Sigmoid colon (tissue), 7 donors: ENCODE data around the gene TAS1R1. TPM values are rescaled to one million over a fixed set of nuclear protein-coding genes. Genes with fewer than 3 reads are reported as not detected.

Experiments
- DNase-seq: peaks from one replicate; pipeline ENCODE4 v3.0.0-alpha.2; 2019
- H3K27ac ChIP-seq, 4 donors: fragments of 200-600 bp; sonication (generic); one replicate each; pipeline ENCODE4 v1.5.1; 2016 to 2019; ENCODE audit warnings: mild to moderate bottlenecking in 1 of 4
- H3K27me3 ChIP-seq, 3 donors: fragments of 200-600 bp; sonication (generic); one replicate each; pipeline ENCODE4 v1.5.1; 2019; ENCODE audit warnings: mild to moderate bottlenecking in 1 of 3
- H3K36me3 ChIP-seq, 4 donors: fragments of 200-600 bp; sonication (generic); one replicate each; pipeline ENCODE4 v1.5.1; 2016 to 2019
- H3K4me1 ChIP-seq, 4 donors: fragments of 200-600 bp; sonication (generic); one replicate each; pipeline ENCODE4 v1.5.1; 2017 to 2019
- H3K4me3 ChIP-seq, 4 donors: fragments of 200-600 bp; sonication (generic); one replicate each; pipeline ENCODE4 v1.5.1; 2017 to 2019; ENCODE audit warnings: mild to moderate bottlenecking in 2 of 4, moderate library complexity in 1 of 4
- H3K9me3 ChIP-seq, 4 donors: fragments of 200-600 bp in 3 of 4; sonication (generic) in 3 of 4; one replicate each; pipeline versions ENCODE4 v1.5.1 to v1.6.1; 2013 to 2019
- EP300 ChIP-seq, 4 donors: sonication (generic); formaldehyde crosslinking; IDR thresholded peaks; one replicate each; pipeline ENCODE4 v1.6.1; 2017; ENCODE audit warnings: antibody characterized with exemption in 4 of 4
- POLR2A ChIP-seq, 2 donors: fragments of 450-650 bp; IDR thresholded peaks; one replicate each; pipeline ENCODE4 v1.6.1; 2016; ENCODE audit warnings: antibody characterized with exemption in 2 of 2, mild to moderate bottlenecking in 2 of 2, moderate library complexity in 2 of 2
- POLR2AphosphoS5 ChIP-seq, 4 donors: sonication (generic); formaldehyde crosslinking; IDR thresholded peaks; one replicate each; pipeline ENCODE4 v1.6.1; 2017; ENCODE audit warnings: antibody characterized with exemption in 4 of 4
- WGBS, 2 donors: extraction: QIAGEN DNeasy Blood & Tissue Kit; methylation state at CpG; one replicate each; pipeline ENCODE4 v1.1.7; 2013; 5-methylcytosine and 5-hydroxymethylcytosine counted together
- intact Hi-C: fragments of 100-400 bp; cut with DNase I; formaldehyde crosslinking; loops from one replicate; pipeline ENCODE4 v1.15.1; 2023
- polyA plus RNA-seq, 3 donors: library from polyadenylated mRNA; stranded (reverse); fragments of 200-250 nt; gene quantifications; one replicate each; pipeline ENCODE4 v1.2.3, GENCODE V29; 2013
- total RNA-seq, 4 donors: library from RNA; depleted of rRNA; stranded (reverse); fragments of >200 nt; gene quantifications; one replicate each; pipeline ENCODE4 v1.1.0, GENCODE V29; 2016
- TF ChIP-seq, protein P1 (sequence below), 4 experiments: fragments of 450-650 bp in 3 of 4; fragments of 200-600 bp in 1 of 4; IDR thresholded peaks; one replicate each; pipeline ENCODE4 v1.5.1; 2016 to 2019; ENCODE audit warnings: antibody characterized with exemption in 4 of 4, mild to moderate bottlenecking in 3 of 4, moderate library complexity in 2 of 4
- donor health status: healthy with polysubstance abuse.
- donor health status: Bipolar disorder and iron deficiency.
- donor health status: healthy.

The TAS1R1 gene
- under 1 TPM in 1 of 4 donors, not detected in 3; 0.36 TPM for total RNA-seq
- under 1 TPM in 1 of 3 donors, not detected in 2; 0.10 TPM for polyA plus RNA-seq

DNA sequence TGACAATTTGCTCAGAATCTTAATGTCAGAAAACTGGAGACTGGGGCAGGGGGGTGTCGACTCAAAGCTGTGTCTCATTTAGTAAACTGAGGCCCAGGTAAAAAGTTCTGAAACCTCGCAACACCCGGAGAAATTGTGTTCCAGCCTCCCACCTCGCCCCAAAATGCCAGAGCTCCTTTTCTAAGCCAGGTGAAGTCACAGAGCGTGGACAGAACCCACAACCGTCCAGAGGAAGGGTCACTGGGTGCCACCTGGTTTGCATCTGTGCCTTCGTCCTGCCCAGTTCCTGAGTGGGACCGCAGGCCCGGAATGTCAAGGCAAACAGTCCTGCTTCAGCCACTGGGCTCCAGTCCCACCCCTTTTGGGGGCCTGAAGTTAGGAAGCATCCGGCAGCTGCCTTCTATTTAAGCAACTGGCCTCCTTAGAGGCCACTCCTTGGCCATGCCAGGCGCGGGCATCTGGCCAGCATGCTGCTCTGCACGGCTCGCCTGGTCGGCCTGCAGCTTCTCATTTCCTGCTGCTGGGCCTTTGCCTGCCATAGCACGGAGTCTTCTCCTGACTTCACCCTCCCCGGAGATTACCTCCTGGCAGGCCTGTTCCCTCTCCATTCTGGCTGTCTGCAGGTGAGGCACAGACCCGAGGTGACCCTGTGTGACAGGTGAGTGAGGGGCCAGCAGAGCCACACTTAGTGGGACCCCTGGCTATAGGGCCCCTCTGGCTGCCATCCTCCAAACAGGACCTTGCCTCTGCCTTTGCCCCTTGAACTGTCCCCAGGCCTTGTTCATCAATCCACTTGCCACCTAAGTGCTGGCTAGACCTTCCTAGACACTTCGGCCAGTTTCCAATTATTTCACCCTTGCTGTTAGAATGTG, at the start of gene TAS1R1:
Gene TAS1R1 (plus strand): TSS at position 401 of the 872 bp plus-strand sequence. CDS start 67 bp downstream, at position 468.
- intact Hi-C loops = loop anchor here (1.0 to 5.0 kb wide), 4 partner anchors 24 to 92 kb away; partner anchors contain the start of gene ZBTB48
- TF ChIP-seq POLR2AphosphoS5 (IDR thresholded peaks at IDR 0.05) (peak in 1 of 4 donors; percentile 33), POLR2A (IDR thresholded peaks at IDR 0.05) (no peak)
- H3K4me1 ChIP-seq = peaks cover 0 to 28% (median 24%) of the 10 kb centered on the region in 4 donors
- WGBS, 2 donors = 82 to 83% methylated on average over 19 of the region's 19 CpGs
- peak within 1 kb of the TSS; percentile 74 to 87 (median 80) for H3K27ac ChIP-seq
- H3K9me3 ChIP-seq = no peaks in the 10 kb centered on the region
- H3K4me3 ChIP-seq = peak within 1 kb of the TSS; percentile 68 to 99 (median 78)
- H3K36me3 ChIP-seq = peaks cover 0 to 11% (median 0%) of the 10 kb centered on the region in 4 donors
- DNase-seq = peak; percentile 87
- no peaks in the 10 kb centered on the region for H3K27me3 ChIP-seq

DNA sequence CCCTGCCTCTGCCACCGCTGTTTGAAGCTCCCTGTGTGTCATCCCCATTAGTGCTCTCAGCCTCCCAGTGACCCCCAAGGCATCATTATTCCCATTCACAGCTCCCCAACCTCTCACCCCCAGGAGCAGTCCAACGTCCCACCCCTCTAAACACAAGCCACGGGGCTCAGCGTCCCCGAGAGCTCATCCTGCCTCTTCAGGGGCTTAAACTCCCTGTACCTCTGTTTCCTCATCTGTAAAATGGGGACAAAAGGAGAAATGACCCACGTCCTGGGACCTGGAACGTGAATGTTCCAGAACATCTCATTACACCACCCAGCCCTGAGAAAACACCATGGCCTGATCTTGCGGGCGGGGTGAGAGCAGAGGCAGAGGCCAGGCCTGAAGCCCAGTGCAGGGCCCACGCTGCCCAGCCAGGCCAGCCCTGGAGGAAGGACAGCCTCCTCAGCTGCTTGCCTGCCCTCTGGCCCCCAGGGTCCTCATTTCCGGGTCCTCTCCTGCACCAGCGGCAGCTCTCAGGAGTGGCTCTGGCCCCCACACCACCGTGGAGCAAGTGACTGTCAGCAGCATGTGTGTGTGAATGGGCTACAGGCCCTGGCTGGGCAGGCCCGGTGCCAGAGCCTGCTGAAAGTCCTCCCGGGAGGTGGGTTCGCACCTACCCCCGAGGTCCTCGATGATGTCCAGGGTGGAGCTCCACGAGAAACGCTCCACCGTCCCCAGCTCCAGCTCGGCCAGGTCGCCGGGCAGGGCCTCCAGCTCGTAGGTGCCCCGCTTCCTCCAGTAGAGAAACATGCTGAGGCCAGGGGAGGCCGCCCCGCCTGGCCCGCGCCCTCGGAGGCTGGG, 49.5 kb upstream of the TAS1R1 start:
- no peak for DNase-seq
- H3K27ac ChIP-seq = no peak overlapping the region
- TF ChIP-seq POLR2AphosphoS5 (IDR thresholded peaks at IDR 0.05) (no peak), EP300 (IDR thresholded peaks at IDR 0.05) (no peak), POLR2A (IDR thresholded peaks at IDR 0.05) (no peak)
- TF ChIP-seq, protein P1, sequence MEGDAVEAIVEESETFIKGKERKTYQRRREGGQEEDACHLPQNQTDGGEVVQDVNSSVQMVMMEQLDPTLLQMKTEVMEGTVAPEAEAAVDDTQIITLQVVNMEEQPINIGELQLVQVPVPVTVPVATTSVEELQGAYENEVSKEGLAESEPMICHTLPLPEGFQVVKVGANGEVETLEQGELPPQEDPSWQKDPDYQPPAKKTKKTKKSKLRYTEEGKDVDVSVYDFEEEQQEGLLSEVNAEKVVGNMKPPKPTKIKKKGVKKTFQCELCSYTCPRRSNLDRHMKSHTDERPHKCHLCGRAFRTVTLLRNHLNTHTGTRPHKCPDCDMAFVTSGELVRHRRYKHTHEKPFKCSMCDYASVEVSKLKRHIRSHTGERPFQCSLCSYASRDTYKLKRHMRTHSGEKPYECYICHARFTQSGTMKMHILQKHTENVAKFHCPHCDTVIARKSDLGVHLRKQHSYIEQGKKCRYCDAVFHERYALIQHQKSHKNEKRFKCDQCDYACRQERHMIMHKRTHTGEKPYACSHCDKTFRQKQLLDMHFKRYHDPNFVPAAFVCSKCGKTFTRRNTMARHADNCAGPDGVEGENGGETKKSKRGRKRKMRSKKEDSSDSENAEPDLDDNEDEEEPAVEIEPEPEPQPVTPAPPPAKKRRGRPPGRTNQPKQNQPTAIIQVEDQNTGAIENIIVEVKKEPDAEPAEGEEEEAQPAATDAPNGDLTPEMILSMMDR (IDR thresholded peaks at IDR 0.05) = no peak
- H3K4me1 ChIP-seq = no peaks in the 10 kb centered on the region
- H3K4me3 ChIP-seq = no peak overlapping the region
- H3K27me3 ChIP-seq = no peaks in the 10 kb centered on the region
- intact Hi-C loops = no loop called here
- 86 to 88% methylated on average over 31 of the region's 31 CpGs for WGBS, 2 donors
- no peaks in the 10 kb centered on the region for H3K9me3 ChIP-seq
- H3K36me3 ChIP-seq = no peaks in the 10 kb centered on the region

DNA sequence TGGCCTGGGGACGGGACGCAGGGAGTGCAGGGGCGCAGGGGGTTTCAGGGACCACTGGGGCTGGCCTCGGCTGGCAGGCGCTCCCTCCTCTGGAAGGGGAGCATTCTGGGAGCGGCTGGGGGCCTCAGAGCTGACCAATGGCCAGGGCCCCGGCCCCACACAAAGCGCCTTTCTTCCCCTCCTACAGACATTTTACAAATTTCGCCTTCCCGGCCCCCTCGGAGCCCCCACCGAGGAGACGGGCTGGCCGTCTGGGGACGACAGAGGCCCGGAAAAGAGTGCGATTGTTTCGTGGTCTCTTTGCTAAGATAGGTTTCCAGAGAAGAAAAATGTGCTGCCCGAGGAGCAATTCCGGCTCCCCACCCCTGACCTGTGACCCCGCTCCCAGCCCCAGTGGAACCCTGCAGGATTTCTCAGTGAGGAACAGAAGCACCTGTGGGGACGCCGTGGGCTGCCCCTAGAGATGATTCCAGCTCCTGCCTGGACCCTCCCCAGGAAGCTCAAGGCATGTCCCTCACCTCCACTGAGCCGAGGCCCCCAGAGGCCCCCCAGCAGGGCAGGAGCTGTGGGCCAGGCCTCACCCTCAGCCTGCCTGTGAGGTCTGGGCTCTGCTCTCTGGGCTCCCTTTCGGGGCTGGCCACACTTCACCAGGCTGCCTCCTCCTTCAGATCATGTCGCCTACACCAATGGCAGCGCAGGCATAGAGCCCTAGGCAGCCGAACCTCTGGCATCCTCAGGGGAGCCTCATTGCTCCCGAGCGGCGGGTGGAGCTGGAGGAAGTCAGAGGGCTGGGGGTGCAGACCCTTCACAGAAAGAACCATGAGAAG, 48.7 kb upstream of the TAS1R1 start:
- H3K27me3 ChIP-seq = no peaks in the 10 kb centered on the region
- no peaks in the 10 kb centered on the region for H3K9me3 ChIP-seq
- H3K4me3 ChIP-seq = no peak overlapping the region
- no peak overlapping the region for H3K27ac ChIP-seq
- no peak for DNase-seq
- TF ChIP-seq, protein P1 (IDR thresholded peaks at IDR 0.05) = no peak
- no peak for TF ChIP-seq EP300 (IDR thresholded peaks at IDR 0.05)
- TF ChIP-seq POLR2A (IDR thresholded peaks at IDR 0.05) = no peak
- intact Hi-C loops = no loop called here
- 82% methylated on average over 31 of the region's 31 CpGs for WGBS, 2 donors
- no peaks in the 10 kb centered on the region for H3K4me1 ChIP-seq
- H3K36me3 ChIP-seq = no peaks in the 10 kb centered on the region

DNA sequence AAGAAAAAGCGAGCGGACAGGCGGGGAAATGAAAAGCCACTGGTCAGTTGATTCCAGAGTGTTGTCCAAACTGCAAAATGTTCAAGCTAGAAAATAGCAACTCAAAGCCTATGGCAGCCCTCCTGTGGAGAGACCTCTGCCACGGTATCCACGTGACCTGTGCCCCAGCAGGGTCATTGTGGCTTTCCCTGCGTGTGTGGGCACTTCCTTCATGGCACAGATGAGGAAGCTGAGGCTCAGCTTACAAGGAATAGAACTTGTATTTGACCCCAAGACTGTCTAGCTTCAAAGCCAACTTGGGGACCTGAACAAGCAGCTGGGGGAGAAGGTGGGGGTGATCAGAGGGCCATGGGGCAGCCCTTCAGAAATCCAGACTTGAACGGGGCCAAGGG, 48.1 kb upstream of the TAS1R1 start:
- peak; percentile 64 for DNase-seq
- no peaks in the 10 kb centered on the region for H3K9me3 ChIP-seq
- no peaks in the 10 kb centered on the region for H3K36me3 ChIP-seq
- intact Hi-C loops = no loop called here
- H3K27me3 ChIP-seq = no peaks in the 10 kb centered on the region
- no peak overlapping the region for H3K4me3 ChIP-seq
- 69 to 71% methylated on average over 7 of the region's 7 CpGs for whole genome bisulfite sequencing, 2 donors
- peak overlapping the region in 1 of 4 donors; percentile 4 for H3K27ac ChIP-seq
- no peaks in the 10 kb centered on the region for H3K4me1 ChIP-seq
- TF ChIP-seq, protein P1 (IDR thresholded peaks at IDR 0.05) = no peak
- TF ChIP-seq POLR2AphosphoS5 (IDR thresholded peaks at IDR 0.05) = no peak
- TF ChIP-seq EP300 (IDR thresholded peaks at IDR 0.05) = no peak
- TF ChIP-seq POLR2A (IDR thresholded peaks at IDR 0.05) = no peak
